ENCODE data around the gene JAKMIP2.

DNA sequence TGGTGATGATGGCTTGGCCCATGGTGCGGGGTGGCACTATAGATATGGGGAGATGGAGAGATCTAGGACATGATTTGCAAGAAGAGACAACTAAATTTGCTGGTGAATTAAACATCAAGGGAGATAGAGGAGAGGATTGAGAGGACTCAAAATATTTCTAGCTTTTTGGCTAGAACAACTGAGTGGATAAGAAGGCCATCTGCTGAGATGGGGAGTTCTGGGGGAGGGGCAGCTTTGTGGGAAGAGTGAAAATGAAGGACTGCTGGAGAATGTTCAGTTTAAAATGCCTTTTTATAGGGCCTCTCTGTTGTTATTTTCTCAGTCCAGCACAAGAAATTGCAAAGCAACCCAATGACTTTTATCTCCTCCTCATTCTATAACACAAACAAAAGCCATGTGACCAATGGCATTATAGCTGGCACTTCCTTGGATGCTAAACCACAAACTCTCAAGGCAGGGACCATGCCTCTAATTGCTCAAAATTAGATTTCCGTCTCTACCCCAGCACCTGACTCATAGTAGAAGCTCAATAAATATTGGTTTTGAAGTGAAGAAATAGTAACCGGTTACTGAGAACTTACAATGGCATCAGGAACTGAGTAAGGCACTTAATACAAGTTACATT, 29.8 kb downstream of the JAKMIP2 start:
- TF ChIP-seq, protein P1, sequence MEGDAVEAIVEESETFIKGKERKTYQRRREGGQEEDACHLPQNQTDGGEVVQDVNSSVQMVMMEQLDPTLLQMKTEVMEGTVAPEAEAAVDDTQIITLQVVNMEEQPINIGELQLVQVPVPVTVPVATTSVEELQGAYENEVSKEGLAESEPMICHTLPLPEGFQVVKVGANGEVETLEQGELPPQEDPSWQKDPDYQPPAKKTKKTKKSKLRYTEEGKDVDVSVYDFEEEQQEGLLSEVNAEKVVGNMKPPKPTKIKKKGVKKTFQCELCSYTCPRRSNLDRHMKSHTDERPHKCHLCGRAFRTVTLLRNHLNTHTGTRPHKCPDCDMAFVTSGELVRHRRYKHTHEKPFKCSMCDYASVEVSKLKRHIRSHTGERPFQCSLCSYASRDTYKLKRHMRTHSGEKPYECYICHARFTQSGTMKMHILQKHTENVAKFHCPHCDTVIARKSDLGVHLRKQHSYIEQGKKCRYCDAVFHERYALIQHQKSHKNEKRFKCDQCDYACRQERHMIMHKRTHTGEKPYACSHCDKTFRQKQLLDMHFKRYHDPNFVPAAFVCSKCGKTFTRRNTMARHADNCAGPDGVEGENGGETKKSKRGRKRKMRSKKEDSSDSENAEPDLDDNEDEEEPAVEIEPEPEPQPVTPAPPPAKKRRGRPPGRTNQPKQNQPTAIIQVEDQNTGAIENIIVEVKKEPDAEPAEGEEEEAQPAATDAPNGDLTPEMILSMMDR (IDR thresholded peaks at IDR 0.05; ENCODE audit: poor library complexity): no peak
- TF ChIP-seq EZH2 (IDR thresholded peaks at IDR 0.05; ENCODE audit: borderline replicate concordance): no peak
- TF ChIP-seq EZH2phosphoT487 (IDR thresholded peaks at IDR 0.05; ENCODE audit: low read depth, severe bottlenecking, unreplicated experiment): no peak

All from hepatocyte (in vitro differentiated cells).